ENCODE measurements around the gene CEMIP2. TPM values are rescaled to one million over a fixed set of nuclear protein-coding genes. Genes with fewer than 3 reads are reported as not detected.

CEMIP2 gene
- total and polyA plus RNA-seq, 8 donors, result 12.4 to 218 (median 59.8) TPM

DNA sequence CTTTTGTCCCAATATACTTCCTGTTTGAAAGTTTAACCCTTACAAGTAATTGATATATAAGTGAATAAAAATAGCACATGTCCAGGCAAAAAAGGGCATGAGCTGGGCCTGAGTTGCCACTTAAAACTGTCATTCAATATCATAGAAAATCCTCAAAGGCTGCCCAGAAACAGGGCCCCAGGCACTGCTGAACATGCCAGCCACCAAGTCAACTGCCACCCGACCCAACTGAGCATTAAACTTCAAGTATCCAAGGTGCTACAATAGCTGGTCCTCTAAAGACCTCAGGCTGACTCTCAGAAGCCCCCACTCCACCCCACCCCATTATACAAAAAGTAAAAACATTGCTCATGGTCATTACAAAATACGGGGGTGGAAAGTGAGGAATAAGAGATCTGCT lies 83.7 kb downstream of the CEMIP2 start:
- Histone ChIP-seq H3K36me3 (peaks cover 23 to 69% (median 60%) of the 10 kb centered on the region in 4 donors), H3K4me1 (peaks cover 0 to 50% (median 24%) of the 10 kb centered on the region in 4 donors), H3K27ac (peak overlapping the region in 1 of 5 donors; percentile 26), H3K4me3 (no peak overlapping the region), H3K27me3 (no peaks in the 10 kb centered on the region), H3K9me3 (no peaks in the 10 kb centered on the region)
- 66 to 88% (median 81%) methylated on average over 2 of the region's 2 CpGs for WGBS, 5 donors
- no peak for TF ChIP-seq POLR2A (IDR thresholded peaks at IDR 0.05)
- TF ChIP-seq, protein P1, sequence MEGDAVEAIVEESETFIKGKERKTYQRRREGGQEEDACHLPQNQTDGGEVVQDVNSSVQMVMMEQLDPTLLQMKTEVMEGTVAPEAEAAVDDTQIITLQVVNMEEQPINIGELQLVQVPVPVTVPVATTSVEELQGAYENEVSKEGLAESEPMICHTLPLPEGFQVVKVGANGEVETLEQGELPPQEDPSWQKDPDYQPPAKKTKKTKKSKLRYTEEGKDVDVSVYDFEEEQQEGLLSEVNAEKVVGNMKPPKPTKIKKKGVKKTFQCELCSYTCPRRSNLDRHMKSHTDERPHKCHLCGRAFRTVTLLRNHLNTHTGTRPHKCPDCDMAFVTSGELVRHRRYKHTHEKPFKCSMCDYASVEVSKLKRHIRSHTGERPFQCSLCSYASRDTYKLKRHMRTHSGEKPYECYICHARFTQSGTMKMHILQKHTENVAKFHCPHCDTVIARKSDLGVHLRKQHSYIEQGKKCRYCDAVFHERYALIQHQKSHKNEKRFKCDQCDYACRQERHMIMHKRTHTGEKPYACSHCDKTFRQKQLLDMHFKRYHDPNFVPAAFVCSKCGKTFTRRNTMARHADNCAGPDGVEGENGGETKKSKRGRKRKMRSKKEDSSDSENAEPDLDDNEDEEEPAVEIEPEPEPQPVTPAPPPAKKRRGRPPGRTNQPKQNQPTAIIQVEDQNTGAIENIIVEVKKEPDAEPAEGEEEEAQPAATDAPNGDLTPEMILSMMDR (IDR thresholded peaks at IDR 0.05), result no peak
- no peak for TF ChIP-seq POLR2AphosphoS5 (IDR thresholded peaks at IDR 0.05)
- no peak for TF ChIP-seq EP300 (IDR thresholded peaks at IDR 0.05)
- DNase-seq, result no peak
- intact Hi-C loops (cut with DNase I; ENCODE audit: low total_unique reads), result no loop called here

DNA sequence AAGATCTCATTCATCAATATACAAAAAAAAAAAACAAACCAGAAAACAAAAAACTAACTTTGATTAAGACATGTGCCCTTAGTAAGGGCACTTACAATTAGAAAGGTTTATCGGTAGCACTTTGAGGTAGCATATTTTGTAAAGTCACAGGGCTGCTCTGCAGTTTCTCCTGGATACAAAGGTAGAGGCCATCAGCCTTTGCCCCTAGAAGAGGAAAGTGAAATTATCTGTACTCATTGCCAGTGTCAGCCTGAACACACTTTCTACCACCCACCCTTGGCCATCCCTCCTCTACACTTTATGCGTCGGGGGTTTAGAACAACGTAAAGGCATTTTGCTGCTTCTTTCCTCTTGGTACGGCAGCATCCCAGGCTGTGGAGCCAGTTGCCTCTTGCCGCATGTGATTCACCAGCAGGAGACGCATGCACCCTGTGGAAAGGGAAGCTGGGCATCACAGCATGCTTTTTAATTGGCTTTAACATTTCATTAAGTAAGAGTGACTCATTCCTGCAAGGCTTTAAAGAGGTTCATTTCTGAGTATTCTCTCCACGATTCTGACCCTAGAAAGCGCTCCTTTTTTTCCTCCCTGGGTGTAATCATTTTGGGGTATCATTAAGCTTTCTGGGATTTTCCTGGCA lies 84.6 kb downstream of the CEMIP2 start:
- 69 to 85% (median 71%) methylated on average over 9 of the region's 9 CpGs for WGBS, 5 donors
- H3K27ac ChIP-seq, result peak overlapping the region in 1 of 5 donors; percentile 26
- peaks cover 0 to 57% (median 24%) of the 10 kb centered on the region in 4 donors for H3K4me1 ChIP-seq
- TF ChIP-seq EP300 (IDR thresholded peaks at IDR 0.05), result no peak
- TF ChIP-seq, protein P1 (IDR thresholded peaks at IDR 0.05), result peak in 1 of 7 experiments; percentile 15
- DNase-seq, result peak in 1 of 2 donors; percentile 41
- intact Hi-C loops (cut with DNase I; ENCODE audit: low total_unique reads), result no loop called here
- no peaks in the 10 kb centered on the region for H3K9me3 ChIP-seq
- H3K4me3 ChIP-seq, result no peak overlapping the region
- H3K36me3 ChIP-seq, result peaks cover 15 to 61% (median 52%) of the 10 kb centered on the region in 4 donors
- no peaks in the 10 kb centered on the region for H3K27me3 ChIP-seq

DNA sequence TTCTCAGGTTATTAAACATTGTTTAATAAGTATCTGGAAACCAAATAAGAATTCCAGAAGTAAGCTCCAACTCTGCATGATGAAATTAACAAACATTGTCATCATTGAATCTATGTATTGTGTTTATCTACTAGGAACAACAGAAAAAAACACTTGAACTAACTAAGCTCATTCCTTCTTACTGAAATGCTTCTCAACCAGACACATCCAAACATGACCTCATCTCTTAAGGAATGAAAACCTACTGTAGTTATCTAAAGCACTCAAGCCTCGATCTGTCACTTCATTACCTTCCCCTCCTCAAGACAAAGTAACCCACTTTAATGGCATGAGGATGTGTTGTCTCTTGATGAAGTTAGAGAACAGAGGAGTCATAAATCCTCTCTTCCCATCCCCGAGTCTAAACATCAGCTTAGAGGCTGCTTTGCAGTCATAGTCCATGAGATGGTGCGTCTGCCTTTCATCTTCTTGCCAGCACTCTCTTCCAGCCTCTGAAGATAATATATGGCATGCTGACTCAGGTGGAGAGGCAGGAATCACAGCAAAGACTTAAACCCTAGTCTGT lies 86.5 kb downstream of the CEMIP2 start:
- Histone ChIP-seq H3K4me1 (peaks cover 0 to 75% (median 24%) of the 10 kb centered on the region in 4 donors), H3K9me3 (no peaks in the 10 kb centered on the region), H3K36me3 (peaks cover 6 to 43% (median 33%) of the 10 kb centered on the region in 4 donors), H3K27ac (peak overlapping the region in 1 of 5 donors; percentile 24), H3K27me3 (no peaks in the 10 kb centered on the region), H3K4me3 (no peak overlapping the region)
- DNase-seq, result peak in 1 of 2 donors; percentile 55
- intact Hi-C loops (cut with DNase I; ENCODE audit: low total_unique reads), result no loop called here
- peak in 1 of 3 donors; percentile 40 for TF ChIP-seq POLR2AphosphoS5 (IDR thresholded peaks at IDR 0.05)
- no peak for TF ChIP-seq POLR2A (IDR thresholded peaks at IDR 0.05)
- 56 to 66% (median 57%) methylated on average over 3 of the region's 3 CpGs for WGBS, 5 donors

DNA sequence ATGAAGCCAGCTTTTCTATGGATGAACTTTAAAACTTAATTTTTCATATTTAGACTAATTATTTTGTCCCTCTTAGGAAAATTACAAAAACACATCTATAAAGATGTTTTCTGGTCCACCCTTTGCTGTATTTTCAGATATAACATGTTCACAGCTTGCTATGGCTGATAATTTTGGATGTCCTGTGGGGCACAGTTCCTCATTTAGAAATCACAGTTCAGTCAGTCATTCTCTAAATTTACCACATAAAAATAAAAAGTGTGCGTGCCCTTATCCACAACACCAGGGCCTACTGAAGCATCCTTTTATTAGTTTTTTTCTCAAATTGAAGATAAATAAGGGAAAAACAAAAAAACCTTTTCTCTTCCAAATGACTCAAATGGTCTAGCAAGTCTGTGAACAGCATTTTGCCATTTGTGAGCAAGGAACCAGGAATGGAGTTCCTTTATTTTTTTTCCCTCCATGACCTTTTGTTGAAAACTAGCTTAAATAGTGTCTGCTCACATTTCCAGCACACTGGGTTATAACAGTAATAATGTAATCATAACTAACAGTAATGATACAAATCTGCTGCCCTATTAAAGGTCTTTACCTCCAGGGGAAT lies 87.1 kb downstream of the CEMIP2 start:
- WGBS, 5 donors, result 63 to 80% (median 78%) methylated on average over 1 of the region's 1 CpG
- peak overlapping the region in 1 of 5 donors; percentile 38 for H3K27ac ChIP-seq

More for the DNA sequence above, 87.1 kb downstream of the CEMIP2 start:
- intact Hi-C loops (cut with DNase I; ENCODE audit: low total_unique reads), result no loop called here
- Histone ChIP-seq H3K9me3 (no peaks in the 10 kb centered on the region), H3K36me3 (peaks cover 6 to 37% (median 28%) of the 10 kb centered on the region in 4 donors), H3K4me3 (no peak overlapping the region), H3K4me1 (peaks cover 0 to 75% (median 24%) of the 10 kb centered on the region in 4 donors), H3K27me3 (no peaks in the 10 kb centered on the region)
- TF ChIP-seq, protein P1 (IDR thresholded peaks at IDR 0.05), result no peak
- peak in 1 of 3 donors; percentile 16 for TF ChIP-seq POLR2AphosphoS5 (IDR thresholded peaks at IDR 0.05)
- no peak for DNase-seq
